Activated T-cell treated with anti-CD3 and anti-CD28 coated beads for 48 hours (primary cell): Measurements from ENCODE around the gene ABCC10.

Experiments used
- DNase-seq: peaks from one replicate; pipeline ENCODE4 v3.0.0-alpha.2; 2020; ENCODE audit warnings: low read depth

ABCC10 gene

GRCh38 chr6:43471399-43471798 lies 44.1 kb downstream of the ABCC10 start:
- no peak for DNase-seq

- no peak for DNase-seq
Measured at GRCh38 chr6:43472515-43472914, 45.2 kb downstream of the ABCC10 start.

GRCh38 chr6:43475516-43475915 lies 48.2 kb downstream of the ABCC10 start:
- DNase-seq = no peak

GRCh38 chr6:43476746-43477145 lies 49.4 kb downstream of the ABCC10 start:
- DNase-seq = no peak

- peak; percentile 98 for DNase-seq
Measured at GRCh38 chr6:43477235-43478007, 50.1 kb downstream of the ABCC10 start, which contains the start of gene TJAP1. TJAP1 (plus strand) TSS chr6:43477570; CDS start chr6:43499002, 21,432 bp downstream.

- no peak for DNase-seq
Measured at GRCh38 chr6:43478008-43478372, 50.6 kb downstream of the ABCC10 start.

- DNase-seq = no peak
Measured at GRCh38 chr6:43481075-43481474, 53.7 kb downstream of the ABCC10 start.

GRCh38 chr6:43481591-43482236 lies 54.4 kb downstream of the ABCC10 start:
- DNase-seq = no peak

GRCh38 chr6:43488667-43489276 lies 61.4 kb downstream of the ABCC10 start:
- DNase-seq = no peak

GRCh38 chr6:43489277-43490072 lies 62.1 kb downstream of the ABCC10 start:
- no peak for DNase-seq

GRCh38 chr6:43490523-43490939 lies 63.2 kb downstream of the ABCC10 start:
- DNase-seq = no peak

- no peak for DNase-seq
Measured at GRCh38 chr6:43491750-43492661, 64.7 kb downstream of the ABCC10 start.

- DNase-seq = no peak
Measured at GRCh38 chr6:43492673-43493072, 65.3 kb downstream of the ABCC10 start.

- DNase-seq = no peak
Measured at GRCh38 chr6:43493230-43493629, 65.9 kb downstream of the ABCC10 start.

GRCh38 chr6:43493833-43494232 lies 66.5 kb downstream of the ABCC10 start:
- no peak for DNase-seq

- DNase-seq = no peak
Measured at GRCh38 chr6:43494321-43494720, 67.0 kb downstream of the ABCC10 start.

- DNase-seq = no peak
Measured at GRCh38 chr6:43494766-43495165, 67.4 kb downstream of the ABCC10 start.

GRCh38 chr6:43495409-43495941 lies 68.1 kb downstream of the ABCC10 start:
- no peak for DNase-seq

GRCh38 chr6:43496370-43497128 lies 69.2 kb downstream of the ABCC10 start:
- DNase-seq = no peak

- no peak for DNase-seq
Measured at GRCh38 chr6:43497129-43497396, 69.7 kb downstream of the ABCC10 start.

GRCh38 chr6:43497689-43498088 lies 70.3 kb downstream of the ABCC10 start:
- no peak for DNase-seq
